Activated CD8-positive, alpha-beta T cell treated with anti-CD3 and anti-CD28 coated beads for 36 hours (primary cell): Measurements from ENCODE around the gene PPP4R4. TPM values are rescaled to one million over a fixed set of nuclear protein-coding genes. Genes with fewer than 3 reads are reported as not detected.
"Not testable (repeated sequence)": the region's sequence is repeated elsewhere in the genome, so short reads cannot be mapped to it uniquely, and the experiment has no call there.

Experiments used
- ATAC-seq: fragments of 200-7000 bp; cut with Tn5 transposase; one replicate; pipeline ENCODE4 v1.10.0; 2021; ENCODE audit warnings: mild to moderate bottlenecking, moderate library complexity
- CTCF ChIA-PET: fragments of 350-600 bp; sonication (Branson Sonifier 250); formaldehyde crosslinking; loops from one replicate; lab custom pipeline; 2021; ENCODE audit warnings: antibody characterized with exemption; lab: Charles Lee
- POLR2A ChIA-PET: fragments of 350-600 bp; sonication (Branson Sonifier 250); formaldehyde crosslinking; loops from one replicate; lab custom pipeline; 2021; ENCODE audit warnings: antibody characterized with exemption; lab: Charles Lee
- DNase-seq: peaks from one replicate; pipeline ENCODE4 v3.0.0-alpha.2; 2020
- H3K27ac Mint-ChIP-seq: one replicate; pipeline ENCODE4 v1.8.0; 2021; ENCODE audit warnings: mild to moderate bottlenecking, mixed read lengths
- H3K27me3 Mint-ChIP-seq: one replicate; pipeline ENCODE4 v1.8.0; 2021; ENCODE audit warnings: mixed read lengths
- H3K36me3 Mint-ChIP-seq: one replicate; pipeline ENCODE4 v1.8.0; 2021; ENCODE audit warnings: low read depth, mixed read lengths
- H3K4me1 Mint-ChIP-seq: one replicate; pipeline ENCODE4 v1.8.0; 2021; ENCODE audit warnings: low read depth, mixed read lengths
- H3K4me3 Mint-ChIP-seq: one replicate; pipeline ENCODE4 v1.8.0; 2021; ENCODE audit warnings: mild to moderate bottlenecking, moderate library complexity, mixed read lengths
- H3K9me3 Mint-ChIP-seq: one replicate; pipeline ENCODE4 v1.8.0; 2021; ENCODE audit warnings: mixed read lengths
- CTCF ChIP-seq: fragments of 200-600 bp; IDR thresholded peaks from one replicate; pipeline ENCODE4 v1.8.0; 2022; ENCODE audit warnings: antibody characterized with exemption, mild to moderate bottlenecking
- intact Hi-C: fragments of 100-400 bp; cut with micrococcal nuclease; formaldehyde crosslinking; loops from one replicate; pipeline ENCODE4 v1.10.0; 2022
- total RNA-seq, 2 experiments: library from RNA; stranded (reverse); gene quantifications; one replicate each; pipeline ENCODE4 v1.2.3, GENCODE V29; 2021

PPP4R4 gene
- total RNA-seq, 2 experiments from 2014 or later: 0.63 to 1.2 TPM

- no peak for ATAC-seq
- POLR2A ChIA-PET: no interaction called here
- CTCF ChIA-PET: interaction anchor here (1.0 to 1.6 kb wide), 2 partner anchors 11 to 17 kb away, joined by 4 to 7 read pairs; no protein-coding TSS in a partner anchor
- no peak overlapping the region for H3K4me3 Mint-ChIP-seq
- H3K27me3 Mint-ChIP-seq: peaks cover 9% of the 10 kb centered on the region
- peaks cover 12% of the 10 kb centered on the region for H3K4me1 Mint-ChIP-seq
- no peak for TF ChIP-seq CTCF
- H3K27ac Mint-ChIP-seq: no peak overlapping the region
- no peaks in the 10 kb centered on the region for H3K9me3 Mint-ChIP-seq
- intact Hi-C loops: no loop called here
- no peak for DNase-seq
- H3K36me3 Mint-ChIP-seq: no peaks in the 10 kb centered on the region
Observed at GRCh38 chr14:94153750-94154342, 20.3 kb upstream of the PPP4R4 start.

DNA sequence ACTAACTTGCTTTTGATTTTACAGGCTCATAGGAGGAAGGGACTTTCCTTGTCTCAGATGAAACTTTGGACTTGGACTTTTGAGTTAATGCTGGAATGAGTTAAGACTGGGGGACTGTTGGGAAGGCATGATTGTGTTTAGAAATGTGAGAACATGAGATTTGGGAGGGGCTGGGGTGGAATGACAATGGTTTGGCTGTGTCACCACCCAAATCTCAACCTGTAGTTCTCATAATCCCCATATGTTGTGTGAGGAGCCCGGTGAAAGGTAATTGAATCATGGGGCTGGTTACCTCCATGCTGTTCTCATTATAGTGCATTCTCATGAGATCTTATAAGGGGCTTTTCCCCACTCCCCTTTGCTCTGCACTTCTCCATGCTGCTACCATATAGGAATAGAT lies 18.0 kb upstream of the PPP4R4 start:
- H3K4me3 Mint-ChIP-seq, ATAC-seq, intact Hi-C loops, H3K27ac Mint-ChIP-seq, H3K36me3 Mint-ChIP-seq, DNase-seq, H3K27me3 Mint-ChIP-seq, POLR2A ChIA-PET, H3K9me3 Mint-ChIP-seq: not testable (repeated sequence)
- peaks cover 19% of the 10 kb centered on the region for H3K4me1 Mint-ChIP-seq
- CTCF ChIA-PET: interaction anchor here (3.3 kb wide), 1 partner anchor 20 kb away, joined by 14 read pairs; no protein-coding TSS in a partner anchor

DNA sequence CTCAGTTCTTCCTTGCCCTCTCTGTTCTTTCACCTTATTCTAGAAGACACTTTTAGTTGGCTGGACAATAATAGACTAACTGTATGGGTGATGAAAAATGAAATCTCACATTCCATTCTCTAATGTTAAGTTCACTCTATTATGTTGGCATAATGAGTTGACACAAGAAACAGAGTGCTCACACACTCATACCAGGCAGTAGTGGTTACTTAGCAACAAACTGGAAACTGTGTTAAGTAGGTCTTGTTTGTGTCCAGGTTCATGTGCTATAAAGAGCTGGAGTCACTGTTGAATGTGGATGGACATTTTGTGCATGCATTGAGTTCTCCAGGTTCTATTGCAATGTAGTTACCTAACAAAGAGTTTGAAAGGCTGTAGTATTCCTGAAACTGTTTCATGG lies 16.9 kb upstream of the PPP4R4 start:
- Mint-ChIP-seq H3K4me1 (peaks cover 28% of the 10 kb centered on the region), H3K9me3 (no peaks in the 10 kb centered on the region), H3K36me3 (no peaks in the 10 kb centered on the region), H3K27me3 (peaks cover 7% of the 10 kb centered on the region), H3K27ac (no peak overlapping the region), H3K4me3 (no peak overlapping the region)
- intact Hi-C loops: no loop called here
- ATAC-seq (no peak), DNase-seq (no peak)
- TF ChIP-seq CTCF: no peak
- ChIA-PET POLR2A (no interaction called here), CTCF (interaction anchor here (1.0 to 3.3 kb wide), 2 partner anchors 21 to 23 kb away, joined by 4 to 14 read pairs; no protein-coding TSS in a partner anchor)

DNA sequence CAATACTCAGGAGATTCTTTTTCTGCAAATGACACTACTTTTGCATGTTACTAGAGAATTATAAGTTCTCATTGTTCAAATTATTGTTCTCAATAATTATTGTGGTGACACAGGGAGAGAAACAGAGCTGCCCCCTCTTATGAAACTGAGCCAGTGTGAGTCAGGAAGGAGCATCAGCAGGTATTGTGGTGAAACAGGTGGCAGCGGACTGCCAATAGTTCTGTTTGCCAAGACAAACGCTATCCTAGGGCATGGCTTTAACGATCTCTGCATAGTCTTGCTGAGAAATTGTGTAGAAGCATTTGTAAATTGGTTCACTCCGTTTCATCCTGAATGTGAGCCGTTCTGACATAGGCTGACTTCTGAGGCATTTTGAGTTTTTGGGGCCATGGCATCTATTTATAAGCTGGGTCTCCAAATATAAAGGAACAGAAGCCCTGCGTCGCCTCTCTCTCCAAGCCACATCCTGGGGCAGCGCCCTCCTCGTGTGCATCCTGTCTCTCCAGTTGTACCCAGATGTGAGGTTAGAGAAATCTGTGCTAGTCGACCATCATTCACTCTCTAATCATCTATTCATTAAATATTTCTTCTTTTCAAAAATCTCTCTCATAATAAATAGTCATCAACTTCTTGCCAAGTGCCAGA lies 15.8 kb upstream of the PPP4R4 start:
- H3K4me1 Mint-ChIP-seq: peaks cover 31% of the 10 kb centered on the region
- H3K27me3 Mint-ChIP-seq: peaks cover 6% of the 10 kb centered on the region
- no peak for TF ChIP-seq CTCF
- H3K4me3 Mint-ChIP-seq: no peak overlapping the region
- ChIA-PET CTCF (interaction anchor here (1.0 to 3.3 kb wide), 3 partner anchors 22 to 24 kb away, joined by 3 to 14 read pairs (median 4); no protein-coding TSS in a partner anchor), POLR2A (interaction anchor here (0.6 kb wide), 1 partner anchor 610 kb away, joined by 3 read pairs; no protein-coding TSS in a partner anchor)
- DNase-seq: peak; percentile 47
- H3K27ac Mint-ChIP-seq: no peak overlapping the region
- peak; percentile 81 for ATAC-seq
- H3K9me3 Mint-ChIP-seq: no peaks in the 10 kb centered on the region
- no peaks in the 10 kb centered on the region for H3K36me3 Mint-ChIP-seq
- intact Hi-C loops: no loop called here

GRCh38 chr14:94161058-94161457 lies 13.1 kb upstream of the PPP4R4 start:
- Mint-ChIP-seq H3K27me3 (peaks cover 2% of the 10 kb centered on the region), H3K36me3 (no peaks in the 10 kb centered on the region), H3K4me1 (peaks cover 40% of the 10 kb centered on the region), H3K27ac (no peak overlapping the region), H3K9me3 (no peaks in the 10 kb centered on the region), H3K4me3 (no peak overlapping the region)
- no peak for DNase-seq
- intact Hi-C loops: no loop called here
- POLR2A ChIA-PET: no interaction called here
- CTCF ChIA-PET: interaction anchor here (2.3 kb wide), 1 partner anchor 25 kb away, joined by 16 read pairs; no protein-coding TSS in a partner anchor
- ATAC-seq: no peak
- TF ChIP-seq CTCF: no peak
